Thoracic aorta (tissue), 2 donors: ENCODE measurements around the gene SYNDIG1. TPM values are rescaled to one million over a fixed set of nuclear protein-coding genes. Genes with fewer than 3 reads are reported as not detected.

Experiments
- ATAC-seq: fragments of 150-250 bp; one replicate; pipeline ENCODE4 v1.8.0; 2017; ENCODE audit warnings: low read depth; ENCODE audit not compliant: insufficient number of reproducible peaks, low FRiP score
- DNase-seq: peaks from one replicate; pipeline ENCODE4 v3.0.0-alpha.2; 2020; ENCODE audit warnings: low spot score
- H3K27ac ChIP-seq, 2 donors: fragments of 200-600 bp; sonication (generic); 1 replicate in 1 of 2; 2 replicates in 1 of 2; pipeline ENCODE4 v1.5.1; 2016; ENCODE audit warnings: mild to moderate bottlenecking in 2 of 2, moderate library complexity in 2 of 2
- H3K27me3 ChIP-seq: fragments of 200-600 bp; sonication (generic); replicated peaks from 2 replicates; pipeline ENCODE4 v1.6.0; 2016; ENCODE audit warnings: mild to moderate bottlenecking; ENCODE audit not compliant: insufficient read depth
- H3K36me3 ChIP-seq: fragments of 200-600 bp; sonication (generic); one replicate; pipeline ENCODE4 v1.5.1; 2016
- H3K4me1 ChIP-seq, 2 donors: fragments of 200-600 bp; sonication (generic); 1 replicate in 1 of 2; 2 replicates in 1 of 2; pipeline versions ENCODE4 v1.5.1 to v1.6.0; 2016; ENCODE audit warnings: low read depth in 2 of 2, mild to moderate bottlenecking in 1 of 2; ENCODE audit not compliant: control insufficient read depth in 1 of 2
- H3K4me3 ChIP-seq: fragments of 200-600 bp; sonication (generic); 2 replicates; pipeline ENCODE4 v1.5.1; 2016; ENCODE audit warnings: mild to moderate bottlenecking
- H3K9me3 ChIP-seq: fragments of 200-600 bp; sonication (generic); 2 replicates; pipeline ENCODE4 v1.5.1; 2016
- CTCF ChIP-seq: fragments of 200-600 bp; sonication (generic); IDR thresholded peaks from one replicate; pipeline ENCODE4 v1.5.1; 2019; ENCODE audit warnings: antibody characterized with exemption
- total RNA-seq, 2 donors: library from RNA; depleted of rRNA; stranded (reverse); fragments of >200 nt; gene quantifications; one replicate each; pipeline versions ENCODE4 v1.1.0 to v1.2.3, GENCODE V29; 2016

SYNDIG1 gene
- total RNA-seq, 2 donors from 2014 or later: 1.8 to 5.4 TPM

DNA sequence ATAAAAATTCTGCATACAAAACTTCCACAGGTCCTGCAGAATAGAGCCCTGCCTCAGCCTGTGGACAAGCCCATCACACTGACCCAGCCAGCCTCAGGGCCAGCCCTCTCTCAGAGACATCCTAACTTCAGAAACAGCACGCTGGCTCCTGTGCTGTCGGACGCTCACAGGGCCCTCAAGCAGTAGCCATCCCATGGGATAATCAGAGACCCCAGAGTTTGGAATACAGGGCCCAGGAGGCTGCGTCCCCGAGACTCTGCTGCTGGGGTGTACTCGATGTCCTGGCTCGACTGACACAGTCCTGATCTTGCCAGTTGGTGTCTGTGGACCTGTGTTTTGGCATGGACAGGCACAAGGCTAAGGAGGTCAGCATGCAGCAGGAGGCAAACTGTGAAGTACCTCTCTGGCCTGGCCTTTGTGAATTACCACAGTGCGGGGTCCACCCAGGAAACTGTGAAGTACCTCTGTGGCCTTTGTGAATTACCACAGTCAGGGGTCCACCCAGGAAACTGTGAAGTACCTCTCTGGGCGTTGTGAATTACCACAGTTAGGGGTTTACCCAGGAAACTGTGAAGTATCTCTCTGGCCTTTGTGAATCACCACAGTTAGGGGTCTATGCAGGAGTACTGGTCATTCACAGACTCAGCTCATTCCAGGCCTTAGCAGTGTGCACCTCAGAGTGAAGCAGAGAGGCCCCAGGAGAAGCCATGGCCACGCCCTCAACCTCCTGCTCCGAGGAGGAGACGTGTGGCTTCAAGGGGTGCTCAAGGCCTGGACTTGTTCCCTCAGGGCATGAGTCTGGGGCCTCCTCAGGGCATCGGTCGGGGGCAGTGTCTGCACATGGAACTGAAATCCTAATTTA lies 212.4 kb downstream of the SYNDIG1 start:
- Histone ChIP-seq H3K4me3 (no peak overlapping the region), H3K9me3 (no peaks in the 10 kb centered on the region), H3K36me3 (no peaks in the 10 kb centered on the region), H3K27ac (no peak overlapping the region), H3K4me1 (no peaks in the 10 kb centered on the region), H3K27me3 (no peaks in the 10 kb centered on the region)
- no peak for DNase-seq
- TF ChIP-seq CTCF: no peak
- no peak for ATAC-seq

DNA sequence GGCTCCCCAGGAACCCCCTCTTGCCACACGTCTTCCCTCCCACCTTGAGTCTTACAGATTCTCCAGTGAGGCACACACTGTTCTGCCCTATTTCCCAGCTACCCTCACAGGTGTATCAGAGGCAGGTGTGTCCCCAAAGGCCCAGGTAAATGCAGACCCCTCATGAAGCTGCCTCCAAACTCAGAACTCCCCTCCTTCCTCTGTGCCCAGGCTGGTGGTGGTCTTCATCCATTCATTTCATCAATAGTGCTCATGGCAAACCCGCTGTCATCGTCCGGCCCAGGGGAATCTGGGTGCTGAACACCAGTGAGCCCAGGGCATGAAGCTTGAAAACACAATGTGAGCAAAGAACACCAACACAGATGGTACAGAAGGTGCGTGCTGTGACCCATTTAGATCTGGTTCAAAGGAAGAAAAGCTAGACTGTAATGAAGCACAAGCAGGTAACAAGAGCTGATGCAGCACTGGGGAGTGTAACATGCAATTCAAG lies 213.1 kb downstream of the SYNDIG1 start:
- Histone ChIP-seq H3K4me1 (no peaks in the 10 kb centered on the region), H3K9me3 (no peaks in the 10 kb centered on the region), H3K27ac (no peak overlapping the region), H3K36me3 (no peaks in the 10 kb centered on the region), H3K4me3 (no peak overlapping the region), H3K27me3 (no peaks in the 10 kb centered on the region)
- ATAC-seq: no peak
- no peak for DNase-seq
- TF ChIP-seq CTCF: no peak

GRCh38 chr20:24683676-24684075 lies 214.2 kb downstream of the SYNDIG1 start:
- no peaks in the 10 kb centered on the region for H3K4me1 ChIP-seq
- no peaks in the 10 kb centered on the region for H3K36me3 ChIP-seq
- peaks cover 3% of the 10 kb centered on the region for H3K9me3 ChIP-seq
- ATAC-seq (no peak), DNase-seq (no peak)
- H3K27ac ChIP-seq: no peak overlapping the region
- TF ChIP-seq CTCF: no peak
- H3K4me3 ChIP-seq: no peak overlapping the region
- H3K27me3 ChIP-seq: no peaks in the 10 kb centered on the region

DNA sequence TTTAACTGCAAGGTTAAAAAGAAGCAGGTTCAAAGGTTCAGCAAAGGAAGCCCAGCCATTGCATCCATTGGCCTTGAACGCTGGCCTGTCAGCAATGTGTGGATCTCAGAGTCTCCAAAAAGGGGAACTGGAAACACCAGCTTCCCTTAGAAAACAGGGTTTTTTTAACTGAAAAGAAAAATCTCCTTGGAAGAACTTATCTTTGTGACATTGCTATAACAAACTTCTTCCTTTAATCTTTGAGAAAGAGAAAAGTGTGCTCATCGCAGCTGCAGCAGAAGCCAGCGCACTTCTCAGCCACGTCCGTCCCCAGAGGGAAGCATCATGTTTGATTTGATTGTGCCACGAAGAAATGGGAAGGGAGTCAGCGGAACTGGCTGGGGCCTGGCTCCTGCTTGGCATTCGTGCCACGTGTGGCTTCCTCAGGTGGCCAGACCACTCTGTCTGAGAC lies 215.0 kb downstream of the SYNDIG1 start:
- TF ChIP-seq CTCF: no peak
- no peaks in the 10 kb centered on the region for H3K27me3 ChIP-seq
- H3K9me3 ChIP-seq: peaks cover 3% of the 10 kb centered on the region
- DNase-seq: no peak
- no peaks in the 10 kb centered on the region for H3K4me1 ChIP-seq
- no peaks in the 10 kb centered on the region for H3K36me3 ChIP-seq
- H3K27ac ChIP-seq: no peak overlapping the region
- no peak overlapping the region for H3K4me3 ChIP-seq
- no peak for ATAC-seq

DNA sequence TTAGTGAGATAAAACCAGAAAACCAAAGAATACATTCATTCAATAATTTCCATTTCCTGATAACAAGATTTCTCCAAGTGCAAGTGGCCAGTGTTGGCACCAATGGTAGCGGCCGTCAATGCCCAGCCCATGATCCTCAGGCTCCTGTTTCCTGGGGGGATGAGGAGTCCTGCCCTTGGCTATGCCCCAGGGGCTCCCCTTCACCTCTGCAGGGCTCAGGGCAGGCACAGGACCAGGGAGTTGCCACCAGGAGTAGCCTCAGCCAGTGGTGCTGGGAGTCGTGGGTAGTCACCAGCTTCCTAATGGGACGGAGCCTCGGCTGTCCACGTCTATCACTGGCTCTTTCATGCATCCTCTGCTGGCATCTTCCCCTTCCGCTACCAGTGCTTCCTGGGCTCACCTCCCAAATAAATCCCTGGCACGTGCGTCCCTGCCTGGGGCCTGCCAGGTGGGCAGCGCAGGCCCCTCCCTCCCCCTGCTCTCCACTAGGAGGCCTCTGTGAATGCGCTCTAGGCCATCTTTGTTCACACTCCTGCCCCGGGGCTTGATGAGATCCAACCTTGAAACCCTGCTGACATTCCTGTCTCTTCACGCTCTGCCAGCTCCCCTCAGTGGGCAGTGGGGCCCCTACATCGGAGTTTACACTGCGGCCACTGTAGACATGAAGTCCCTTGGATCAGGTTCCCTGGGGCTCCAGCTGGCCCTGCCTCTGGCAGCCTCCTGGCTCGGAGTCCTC lies 215.7 kb downstream of the SYNDIG1 start:
- H3K36me3 ChIP-seq: no peaks in the 10 kb centered on the region
- H3K4me3 ChIP-seq: no peak overlapping the region
- TF ChIP-seq CTCF: no peak
- H3K9me3 ChIP-seq: peaks cover 3% of the 10 kb centered on the region
- no peaks in the 10 kb centered on the region for H3K27me3 ChIP-seq
- H3K4me1 ChIP-seq: no peaks in the 10 kb centered on the region
- ATAC-seq (no peak), DNase-seq (no peak)
- no peak overlapping the region for H3K27ac ChIP-seq
